Measurements from ENCODE around the gene ABHD12.

GRCh38 chr20:25408170-25408547 lies 17.5 kb upstream of the ABHD12 start:
- TF ChIP-seq, protein P1, sequence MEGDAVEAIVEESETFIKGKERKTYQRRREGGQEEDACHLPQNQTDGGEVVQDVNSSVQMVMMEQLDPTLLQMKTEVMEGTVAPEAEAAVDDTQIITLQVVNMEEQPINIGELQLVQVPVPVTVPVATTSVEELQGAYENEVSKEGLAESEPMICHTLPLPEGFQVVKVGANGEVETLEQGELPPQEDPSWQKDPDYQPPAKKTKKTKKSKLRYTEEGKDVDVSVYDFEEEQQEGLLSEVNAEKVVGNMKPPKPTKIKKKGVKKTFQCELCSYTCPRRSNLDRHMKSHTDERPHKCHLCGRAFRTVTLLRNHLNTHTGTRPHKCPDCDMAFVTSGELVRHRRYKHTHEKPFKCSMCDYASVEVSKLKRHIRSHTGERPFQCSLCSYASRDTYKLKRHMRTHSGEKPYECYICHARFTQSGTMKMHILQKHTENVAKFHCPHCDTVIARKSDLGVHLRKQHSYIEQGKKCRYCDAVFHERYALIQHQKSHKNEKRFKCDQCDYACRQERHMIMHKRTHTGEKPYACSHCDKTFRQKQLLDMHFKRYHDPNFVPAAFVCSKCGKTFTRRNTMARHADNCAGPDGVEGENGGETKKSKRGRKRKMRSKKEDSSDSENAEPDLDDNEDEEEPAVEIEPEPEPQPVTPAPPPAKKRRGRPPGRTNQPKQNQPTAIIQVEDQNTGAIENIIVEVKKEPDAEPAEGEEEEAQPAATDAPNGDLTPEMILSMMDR (IDR thresholded peaks at IDR 0.05; ENCODE audit: insufficient read depth, low read length): no peak
- TF ChIP-seq REST (IDR thresholded peaks at IDR 0.05; ENCODE audit: insufficient replicate concordance, low read depth) (no peak), POLR2AphosphoS5 (IDR thresholded peaks at IDR 0.05; ENCODE audit: low read depth) (no peak)
